Breast epithelium (tissue), 3 donors: ENCODE results near the gene NEK5.
"Not testable (repeated sequence)": the region's sequence is repeated elsewhere in the genome, so short reads cannot be mapped to it uniquely, and the experiment has no call there.

Experiments used
- POLR2A ChIP-seq: fragments of 450-650 bp; IDR thresholded peaks from one replicate; pipeline ENCODE4 v1.6.1; 2016; ENCODE audit warnings: antibody characterized with exemption, mild to moderate bottlenecking, moderate library complexity
- TF ChIP-seq, protein P1 (sequence below), 3 donors: fragments of 450-650 bp; IDR thresholded peaks; one replicate each; pipeline ENCODE4 v1.5.1; 2016 to 2017; ENCODE audit warnings: antibody characterized with exemption in 3 of 3, mild to moderate bottlenecking in 3 of 3, moderate library complexity in 3 of 3

- TF ChIP-seq POLR2A: not testable (repeated sequence)
- TF ChIP-seq, protein P1, sequence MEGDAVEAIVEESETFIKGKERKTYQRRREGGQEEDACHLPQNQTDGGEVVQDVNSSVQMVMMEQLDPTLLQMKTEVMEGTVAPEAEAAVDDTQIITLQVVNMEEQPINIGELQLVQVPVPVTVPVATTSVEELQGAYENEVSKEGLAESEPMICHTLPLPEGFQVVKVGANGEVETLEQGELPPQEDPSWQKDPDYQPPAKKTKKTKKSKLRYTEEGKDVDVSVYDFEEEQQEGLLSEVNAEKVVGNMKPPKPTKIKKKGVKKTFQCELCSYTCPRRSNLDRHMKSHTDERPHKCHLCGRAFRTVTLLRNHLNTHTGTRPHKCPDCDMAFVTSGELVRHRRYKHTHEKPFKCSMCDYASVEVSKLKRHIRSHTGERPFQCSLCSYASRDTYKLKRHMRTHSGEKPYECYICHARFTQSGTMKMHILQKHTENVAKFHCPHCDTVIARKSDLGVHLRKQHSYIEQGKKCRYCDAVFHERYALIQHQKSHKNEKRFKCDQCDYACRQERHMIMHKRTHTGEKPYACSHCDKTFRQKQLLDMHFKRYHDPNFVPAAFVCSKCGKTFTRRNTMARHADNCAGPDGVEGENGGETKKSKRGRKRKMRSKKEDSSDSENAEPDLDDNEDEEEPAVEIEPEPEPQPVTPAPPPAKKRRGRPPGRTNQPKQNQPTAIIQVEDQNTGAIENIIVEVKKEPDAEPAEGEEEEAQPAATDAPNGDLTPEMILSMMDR (IDR thresholded peaks at IDR 0.05): not testable (repeated sequence)
These were observed 42.0 kb upstream of the NEK5 start for GRCh38 chr13:52170828-52171391.
